Mucosa of descending colon (tissue), 3 donors: Measurements from ENCODE around the gene GEMIN8. TPM values are rescaled to one million over a fixed set of nuclear protein-coding genes. Genes with fewer than 3 reads are reported as not detected.

ENCODE experiments used
- ATAC-seq: fragments of 200-7000 bp; cut with Tn5 transposase; one replicate; pipeline ENCODE4 v1.9.1; 2020; ENCODE audit warnings: mild to moderate bottlenecking, moderate library complexity
- DNase-seq, 3 donors: peaks; one replicate each; pipeline ENCODE4 v3.0.0-alpha.2; 2020
- H3K36me3 ChIP-seq: fragments of 200-600 bp; one replicate; pipeline ENCODE4 v1.8.0; 2021; ENCODE audit warnings: low read depth, mild to moderate bottlenecking
- H3K4me1 ChIP-seq: fragments of 200-600 bp; one replicate; pipeline ENCODE4 v1.8.0; 2021; ENCODE audit warnings: low read depth, mild to moderate bottlenecking
- H3K4me3 ChIP-seq: fragments of 200-600 bp; one replicate; pipeline ENCODE4 v1.8.0; 2021; ENCODE audit warnings: mild to moderate bottlenecking
- H3K9me3 ChIP-seq: fragments of 200-600 bp; one replicate; pipeline ENCODE4 v1.8.0; 2021; ENCODE audit warnings: mild to moderate bottlenecking
- intact Hi-C, 2 donors: fragments of 100-400 bp; cut with DNase I in 1 of 2; cut with micrococcal nuclease in 1 of 2; formaldehyde crosslinking; loops; one replicate each; pipeline versions ENCODE4 v1.11.0 to v1.11.1; 2022; cut with DNase I, micrococcal nuclease
- long read RNA-seq, 2 donors: library from polyadenylated mRNA; unstranded; transcript quantifications; one replicate each; pipeline ENCODE4 v2.0.0, GENCODE V29; 2019 to 2021
- total RNA-seq, 3 donors: library from RNA; stranded (reverse); fragmentation: NEBNext Ultra II Directional in 2 of 3; extraction: Animal tissue kit (Norgen Biotek cat#: 25700) in 2 of 3; gene quantifications; one replicate each; pipeline versions ENCODE4 v1.2.1 to v1.2.4, GENCODE V29; 2021 to 2023
- TF ChIP-seq, protein P1 (sequence below): fragments of 200-600 bp; IDR thresholded peaks from one replicate; pipeline ENCODE4 v1.8.0; 2022; ENCODE audit warnings: antibody characterized with exemption, mild to moderate bottlenecking
- donor health status: DM: no; HTN: no; CAD: no; lungs with moderate emphysema.
- donor health status: DM: no; HTN: no; CAD: no.
- donor health status: DM: no; HTN: yes; CAD: no.

GEMIN8 gene, protein sequence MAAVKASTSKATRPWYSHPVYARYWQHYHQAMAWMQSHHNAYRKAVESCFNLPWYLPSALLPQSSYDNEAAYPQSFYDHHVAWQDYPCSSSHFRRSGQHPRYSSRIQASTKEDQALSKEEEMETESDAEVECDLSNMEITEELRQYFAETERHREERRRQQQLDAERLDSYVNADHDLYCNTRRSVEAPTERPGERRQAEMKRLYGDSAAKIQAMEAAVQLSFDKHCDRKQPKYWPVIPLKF
- total RNA-seq = 10 to 100 TPM; 13.5 to 15.9 (median 14.9) TPM
- long read RNA-seq, donor 1, partial matches to known transcripts = 9 of 15 reads
- long read RNA-seq, donor 1, other reads (novel, unspliced or antisense) = 3 of 15 reads
- long read RNA-seq, donor 2, partial matches to known transcripts = 0 of 11 reads
- long read RNA-seq, donor 2, other reads (novel, unspliced or antisense) = 7 of 11 reads

DNA sequence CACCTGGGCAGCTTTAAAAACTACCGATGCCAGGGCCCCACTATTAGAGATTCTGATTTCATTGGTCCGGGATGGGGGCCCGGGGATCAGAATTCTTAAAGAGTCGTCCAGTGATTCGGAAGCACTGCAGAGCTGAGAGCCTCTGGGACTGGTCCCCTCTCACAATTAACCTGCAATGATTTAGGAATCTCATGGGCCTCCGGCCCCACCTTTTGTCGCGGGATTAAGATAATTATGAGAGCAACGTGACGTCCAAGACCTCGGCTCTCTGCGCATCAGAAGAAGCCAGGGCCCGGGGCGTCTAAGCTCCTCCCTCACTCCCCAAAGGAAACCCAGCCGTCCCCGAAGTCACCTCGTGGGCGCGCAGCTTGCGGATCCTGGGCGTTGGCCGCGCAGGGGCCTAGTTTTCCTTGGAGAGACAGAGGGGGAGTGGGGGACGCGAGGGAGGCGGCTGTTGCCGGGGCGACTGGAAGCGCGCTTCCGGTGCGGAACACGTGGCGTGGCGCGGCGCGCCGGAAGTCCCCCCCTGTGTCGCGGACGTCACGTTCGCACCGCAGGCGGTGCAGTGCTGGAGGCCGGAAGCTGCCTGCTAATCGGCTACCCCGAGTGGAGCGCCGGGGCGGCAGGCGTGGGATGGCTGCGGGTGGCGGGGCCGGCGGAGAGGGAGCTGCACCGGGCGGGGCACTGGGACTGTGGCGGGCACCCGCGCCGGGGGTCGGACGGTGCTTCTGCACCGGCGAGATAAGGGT lies at the start of gene GEMIN8:
TSS of gene GEMIN8 (minus strand) at position 468 of the 749 bp plus-strand sequence. CDS start 8,414 bp downstream, outside the sequence.
- ATAC-seq (peak; percentile 98), DNase-seq (peak; percentile 85 to 94 (median 90))
- TF ChIP-seq, protein P1, sequence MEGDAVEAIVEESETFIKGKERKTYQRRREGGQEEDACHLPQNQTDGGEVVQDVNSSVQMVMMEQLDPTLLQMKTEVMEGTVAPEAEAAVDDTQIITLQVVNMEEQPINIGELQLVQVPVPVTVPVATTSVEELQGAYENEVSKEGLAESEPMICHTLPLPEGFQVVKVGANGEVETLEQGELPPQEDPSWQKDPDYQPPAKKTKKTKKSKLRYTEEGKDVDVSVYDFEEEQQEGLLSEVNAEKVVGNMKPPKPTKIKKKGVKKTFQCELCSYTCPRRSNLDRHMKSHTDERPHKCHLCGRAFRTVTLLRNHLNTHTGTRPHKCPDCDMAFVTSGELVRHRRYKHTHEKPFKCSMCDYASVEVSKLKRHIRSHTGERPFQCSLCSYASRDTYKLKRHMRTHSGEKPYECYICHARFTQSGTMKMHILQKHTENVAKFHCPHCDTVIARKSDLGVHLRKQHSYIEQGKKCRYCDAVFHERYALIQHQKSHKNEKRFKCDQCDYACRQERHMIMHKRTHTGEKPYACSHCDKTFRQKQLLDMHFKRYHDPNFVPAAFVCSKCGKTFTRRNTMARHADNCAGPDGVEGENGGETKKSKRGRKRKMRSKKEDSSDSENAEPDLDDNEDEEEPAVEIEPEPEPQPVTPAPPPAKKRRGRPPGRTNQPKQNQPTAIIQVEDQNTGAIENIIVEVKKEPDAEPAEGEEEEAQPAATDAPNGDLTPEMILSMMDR = no peak
- H3K4me1 ChIP-seq = no peaks in the 10 kb centered on the region
- intact Hi-C loops = loop anchor here (5.0 to 10.0 kb wide), 4 partner anchors 282 to 522 kb away; partner anchors contain the start of gene TCEANC (in 1 of the 2)
- H3K36me3 ChIP-seq = no peaks in the 10 kb centered on the region
- H3K9me3 ChIP-seq = no peaks in the 10 kb centered on the region
- H3K4me3 ChIP-seq = peak within 1 kb of the TSS; percentile 28

DNA sequence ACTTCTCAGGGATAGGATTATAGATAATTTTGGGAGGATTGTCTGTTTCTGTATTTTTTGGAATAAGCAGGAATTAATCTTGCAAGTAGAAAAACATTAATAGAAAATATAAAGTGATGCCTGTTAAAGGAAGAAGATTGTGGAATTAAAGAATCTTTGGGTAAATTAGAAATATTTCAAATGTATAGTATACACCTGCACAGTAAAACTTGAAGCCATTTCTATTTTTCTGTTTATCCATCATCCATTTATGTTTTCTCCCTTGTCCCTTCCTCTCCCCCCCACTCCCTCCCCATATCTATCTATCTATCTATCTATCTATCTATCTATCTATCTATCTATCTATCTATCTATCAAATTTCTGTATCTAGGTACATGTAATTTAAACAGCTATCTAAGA lies 46.9 kb upstream of the GEMIN8 start:
- Histone ChIP-seq H3K9me3 (no peaks in the 10 kb centered on the region), H3K4me1 (no peaks in the 10 kb centered on the region), H3K4me3 (no peak overlapping the region), H3K36me3 (no peaks in the 10 kb centered on the region)
- TF ChIP-seq, protein P1 = no peak
- intact Hi-C loops = no loop called here
- DNase-seq = no peak
- ATAC-seq = no peak

DNA sequence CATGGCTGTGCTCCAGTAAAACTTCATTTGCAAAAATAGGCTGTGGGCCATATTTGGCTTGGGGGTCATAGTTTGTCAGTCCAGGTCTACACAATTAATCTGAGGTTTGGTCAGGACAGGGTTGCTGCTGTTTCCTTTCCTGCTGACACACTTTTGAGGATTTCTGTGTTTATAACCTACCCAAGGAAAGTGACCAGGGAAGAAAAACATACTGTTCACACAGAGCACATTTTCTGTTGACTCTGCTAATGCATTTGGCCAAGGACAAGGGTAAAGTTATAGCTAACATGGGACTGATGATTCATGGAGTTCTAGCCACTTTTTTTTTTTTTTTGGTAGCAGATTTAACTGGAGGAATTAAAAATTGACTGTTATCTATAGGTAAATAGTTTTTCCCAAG lies 43.9 kb upstream of the GEMIN8 start:
- Histone ChIP-seq H3K4me3 (no peak overlapping the region), H3K36me3 (no peaks in the 10 kb centered on the region), H3K9me3 (no peaks in the 10 kb centered on the region), H3K4me1 (no peaks in the 10 kb centered on the region)
- DNase-seq (no peak), ATAC-seq (peak; percentile 62)
- intact Hi-C loops = no loop called here
- TF ChIP-seq, protein P1 = no peak

DNA sequence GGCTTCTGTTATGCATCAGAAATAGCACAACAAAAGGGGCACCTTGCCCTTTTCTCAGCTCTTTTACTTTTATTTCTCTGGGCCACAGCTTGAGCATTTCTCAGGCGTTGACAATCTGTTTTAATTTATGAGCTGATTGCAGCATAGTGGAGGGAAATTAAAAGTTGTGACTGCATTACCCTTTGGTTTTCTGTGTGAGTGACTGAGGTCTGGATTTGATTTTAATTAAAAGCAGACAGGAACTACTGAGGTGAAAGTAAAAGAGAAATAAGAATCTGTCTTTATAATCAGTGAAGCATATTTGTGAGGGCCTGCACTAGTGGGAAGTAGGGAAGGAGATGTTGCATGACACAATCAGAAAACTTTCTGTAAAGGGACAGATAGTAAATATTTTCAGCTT lies 43.4 kb upstream of the GEMIN8 start:
- intact Hi-C loops = no loop called here
- H3K36me3 ChIP-seq = no peaks in the 10 kb centered on the region
- no peaks in the 10 kb centered on the region for H3K4me1 ChIP-seq
- H3K9me3 ChIP-seq = no peaks in the 10 kb centered on the region
- no peak for DNase-seq
- TF ChIP-seq, protein P1 = no peak
- ATAC-seq = no peak
- no peak overlapping the region for H3K4me3 ChIP-seq

DNA sequence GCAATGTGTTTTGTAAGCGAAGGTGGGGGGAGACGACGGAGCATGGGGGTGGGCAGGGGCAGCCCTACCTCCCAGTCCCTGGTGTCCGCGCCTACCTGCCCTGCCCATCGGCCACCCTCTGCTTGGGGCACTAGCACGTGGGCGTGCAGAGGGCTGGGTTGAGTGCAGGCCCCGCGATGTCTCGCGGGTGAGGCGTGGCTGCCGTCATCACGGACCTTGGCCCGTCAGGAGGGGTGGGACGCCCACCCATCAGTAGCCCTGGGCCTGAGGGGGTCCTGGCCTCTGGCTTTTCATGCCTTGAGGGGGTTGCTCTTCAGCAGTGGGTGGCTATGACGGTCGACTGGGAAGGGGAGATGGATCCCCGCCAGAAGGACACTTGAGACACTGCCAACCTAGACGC lies 36.1 kb upstream of the GEMIN8 start:
- intact Hi-C loops = no loop called here
- DNase-seq = peak in 2 of 3 donors; percentile 23 to 50

More for the DNA sequence above, 36.1 kb upstream of the GEMIN8 start:
- ATAC-seq = no peak
- no peak overlapping the region for H3K4me3 ChIP-seq
- H3K9me3 ChIP-seq = no peaks in the 10 kb centered on the region
- TF ChIP-seq, protein P1 = no peak
- no peaks in the 10 kb centered on the region for H3K36me3 ChIP-seq
- no peaks in the 10 kb centered on the region for H3K4me1 ChIP-seq
